ENCODE data around the gene DOK6.

The DOK6 gene

GRCh38 chr18:69528435-69528834, 127.7 kb downstream of the DOK6 start:
- H3K4me3 ChIP-seq (ENCODE audit: low read depth, low read length): no peak overlapping the region
- no peaks in the 10 kb centered on the region for H3K27me3 ChIP-seq (ENCODE audit: insufficient read depth, low read length)
- no peak overlapping the region for H2AFZ ChIP-seq (ENCODE audit: insufficient read depth, low read length, poor library complexity)
- H3K4me1 ChIP-seq (ENCODE audit: control insufficient read depth in 1 of 2, insufficient read depth in 2 of 2, low read length in 2 of 2): peaks cover 0 to 2% of the 10 kb centered on the region in 2 experiments
- WGBS (ENCODE audit: extremely low coverage, insufficient coverage, insufficient read length): no CpG with 5 or more reads among the region's 3 CpGs
- no peak overlapping the region for H3K4ac ChIP-seq (ENCODE audit: low read depth, low read length)
- no peak for DNase-seq
- H4K91ac ChIP-seq (ENCODE audit: low read depth, low read length): no peak overlapping the region
- H2BK5ac ChIP-seq (ENCODE audit: low read depth, low read length, poor library complexity): no peak overlapping the region
- no peaks in the 10 kb centered on the region for H3K79me1 ChIP-seq (ENCODE audit: low read length)
- no peak overlapping the region for H3K9ac ChIP-seq (ENCODE audit: low read length)
- H4K8ac ChIP-seq (ENCODE audit: low read depth, low read length): no peak overlapping the region
- no peak overlapping the region for H3K23ac ChIP-seq (ENCODE audit: low read length)
- H3K14ac ChIP-seq (ENCODE audit: low read length): no peak overlapping the region
- no peaks in the 10 kb centered on the region for H3K79me2 ChIP-seq (ENCODE audit: control insufficient read depth, insufficient read depth, low read length, poor library complexity)
- no peak overlapping the region for H3K4me2 ChIP-seq (ENCODE audit: low read length)
- H3K27ac ChIP-seq (ENCODE audit: low read depth, low read length): no peak overlapping the region
- no peak overlapping the region for H2AK5ac ChIP-seq (ENCODE audit: low read length)
- H3K18ac ChIP-seq (ENCODE audit: low read length): no peak overlapping the region
- H2BK12ac ChIP-seq (ENCODE audit: low read length): no peak overlapping the region
- no peak overlapping the region for H2BK120ac ChIP-seq (ENCODE audit: insufficient read depth, low read length, poor library complexity)
- H3K9me3 ChIP-seq (ENCODE audit: insufficient read depth, low read depth, low read length): no peaks in the 10 kb centered on the region
- no peaks in the 10 kb centered on the region for H3K36me3 ChIP-seq (ENCODE audit: control insufficient read depth in 1 of 2, insufficient read depth in 2 of 2, low read length in 2 of 2)
- H4K12ac ChIP-seq (ENCODE audit: low read depth, low read length): no peak overlapping the region

- Histone ChIP-seq H2AK5ac (ENCODE audit: low read length) (no peak overlapping the region), H3K4me1 (ENCODE audit: control insufficient read depth in 1 of 2, insufficient read depth in 2 of 2, low read length in 2 of 2) (peaks cover 0 to 2% of the 10 kb centered on the region in 2 experiments), H3K9me3 (ENCODE audit: insufficient read depth, low read depth, low read length) (no peaks in the 10 kb centered on the region), H2BK120ac (ENCODE audit: insufficient read depth, low read length, poor library complexity) (no peak overlapping the region), H4K12ac (ENCODE audit: low read depth, low read length) (no peak overlapping the region), H3K36me3 (ENCODE audit: control insufficient read depth in 1 of 2, insufficient read depth in 2 of 2, low read length in 2 of 2) (no peaks in the 10 kb centered on the region), H4K8ac (ENCODE audit: low read depth, low read length) (no peak overlapping the region), H2BK5ac (ENCODE audit: low read depth, low read length, poor library complexity) (no peak overlapping the region), H3K14ac (ENCODE audit: low read length) (no peak overlapping the region), H3K4ac (ENCODE audit: low read depth, low read length) (no peak overlapping the region), H4K91ac (ENCODE audit: low read depth, low read length) (no peak overlapping the region), H3K79me2 (ENCODE audit: control insufficient read depth, insufficient read depth, low read length, poor library complexity) (no peaks in the 10 kb centered on the region), H3K18ac (ENCODE audit: low read length) (no peak overlapping the region), H2BK12ac (ENCODE audit: low read length) (no peak overlapping the region), H3K4me3 (ENCODE audit: low read depth, low read length) (no peak overlapping the region), H3K9ac (ENCODE audit: low read length) (no peak overlapping the region), H3K79me1 (ENCODE audit: low read length) (no peaks in the 10 kb centered on the region), H2AFZ (ENCODE audit: insufficient read depth, low read length, poor library complexity) (no peak overlapping the region), H3K23ac (ENCODE audit: low read length) (no peak overlapping the region), H3K27ac (ENCODE audit: low read depth, low read length) (no peak overlapping the region), H3K4me2 (ENCODE audit: low read length) (no peak overlapping the region), H3K27me3 (ENCODE audit: insufficient read depth, low read length) (no peaks in the 10 kb centered on the region)
- DNase-seq: no peak
- no CpG with 5 or more reads among the region's 2 CpGs for WGBS (ENCODE audit: extremely low coverage, insufficient coverage, insufficient read length)
These were observed 128.5 kb downstream of the DOK6 start for GRCh38 chr18:69529151-69529550.

GRCh38 chr18:69531973-69532372, 131.3 kb downstream of the DOK6 start:
- H3K4me1 ChIP-seq (ENCODE audit: control insufficient read depth in 1 of 2, insufficient read depth in 2 of 2, low read length in 2 of 2): peaks cover 0 to 2% of the 10 kb centered on the region in 2 experiments
- no peak overlapping the region for H3K14ac ChIP-seq (ENCODE audit: low read length)
- no peaks in the 10 kb centered on the region for H3K79me2 ChIP-seq (ENCODE audit: control insufficient read depth, insufficient read depth, low read length, poor library complexity)
- H4K8ac ChIP-seq (ENCODE audit: low read depth, low read length): no peak overlapping the region
- H3K4me2 ChIP-seq (ENCODE audit: low read length): no peak overlapping the region
- WGBS (ENCODE audit: extremely low coverage, insufficient coverage, insufficient read length): no CpG with 5 or more reads among the region's 5 CpGs
- no peaks in the 10 kb centered on the region for H3K36me3 ChIP-seq (ENCODE audit: control insufficient read depth in 1 of 2, insufficient read depth in 2 of 2, low read length in 2 of 2)
- no peak overlapping the region for H2BK12ac ChIP-seq (ENCODE audit: low read length)
- H3K18ac ChIP-seq (ENCODE audit: low read length): no peak overlapping the region
- no peaks in the 10 kb centered on the region for H3K9me3 ChIP-seq (ENCODE audit: insufficient read depth, low read depth, low read length)
- H4K12ac ChIP-seq (ENCODE audit: low read depth, low read length): no peak overlapping the region
- no peak overlapping the region for H4K91ac ChIP-seq (ENCODE audit: low read depth, low read length)
- no peak overlapping the region for H2BK120ac ChIP-seq (ENCODE audit: insufficient read depth, low read length, poor library complexity)
- H2BK5ac ChIP-seq (ENCODE audit: low read depth, low read length, poor library complexity): no peak overlapping the region
- no peak overlapping the region for H2AK5ac ChIP-seq (ENCODE audit: low read length)
- no peaks in the 10 kb centered on the region for H3K27me3 ChIP-seq (ENCODE audit: insufficient read depth, low read length)
- no peak overlapping the region for H3K4me3 ChIP-seq (ENCODE audit: low read depth, low read length)
- H2AFZ ChIP-seq (ENCODE audit: insufficient read depth, low read length, poor library complexity): no peak overlapping the region
- DNase-seq: no peak
- no peaks in the 10 kb centered on the region for H3K79me1 ChIP-seq (ENCODE audit: low read length)
- no peak overlapping the region for H3K9ac ChIP-seq (ENCODE audit: low read length)
- H3K23ac ChIP-seq (ENCODE audit: low read length): no peak overlapping the region
- no peak overlapping the region for H3K4ac ChIP-seq (ENCODE audit: low read depth, low read length)
- no peak overlapping the region for H3K27ac ChIP-seq (ENCODE audit: low read depth, low read length)

- WGBS (ENCODE audit: extremely low coverage, insufficient coverage, insufficient read length): no CpG with 5 or more reads among the region's 3 CpGs
- no peaks in the 10 kb centered on the region for H3K4me1 ChIP-seq (ENCODE audit: control insufficient read depth in 1 of 2, insufficient read depth in 2 of 2, low read length in 2 of 2)
- H3K27me3 ChIP-seq (ENCODE audit: insufficient read depth, low read length): no peaks in the 10 kb centered on the region
These were observed 136.5 kb downstream of the DOK6 start for GRCh38 chr18:69537183-69537582.

More at GRCh38 chr18:69537183-69537582, 136.5 kb downstream of the DOK6 start:
- no peak overlapping the region for H3K18ac ChIP-seq (ENCODE audit: low read length)
- H3K79me2 ChIP-seq (ENCODE audit: control insufficient read depth, insufficient read depth, low read length, poor library complexity): no peaks in the 10 kb centered on the region
- no peak overlapping the region for H3K27ac ChIP-seq (ENCODE audit: low read depth, low read length)
- no peak overlapping the region for H2AK5ac ChIP-seq (ENCODE audit: low read length)
- H3K23ac ChIP-seq (ENCODE audit: low read length): no peak overlapping the region
- H3K4me3 ChIP-seq (ENCODE audit: low read depth, low read length): no peak overlapping the region
- H3K14ac ChIP-seq (ENCODE audit: low read length): no peak overlapping the region
- no peaks in the 10 kb centered on the region for H3K9me3 ChIP-seq (ENCODE audit: insufficient read depth, low read depth, low read length)
- H3K36me3 ChIP-seq (ENCODE audit: control insufficient read depth in 1 of 2, insufficient read depth in 2 of 2, low read length in 2 of 2): no peaks in the 10 kb centered on the region
- H2BK120ac ChIP-seq (ENCODE audit: insufficient read depth, low read length, poor library complexity): no peak overlapping the region
- H3K4me2 ChIP-seq (ENCODE audit: low read length): no peak overlapping the region
- H2BK12ac ChIP-seq (ENCODE audit: low read length): no peak overlapping the region
- H4K8ac ChIP-seq (ENCODE audit: low read depth, low read length): no peak overlapping the region
- no peak overlapping the region for H3K9ac ChIP-seq (ENCODE audit: low read length)
- no peak overlapping the region for H2AFZ ChIP-seq (ENCODE audit: insufficient read depth, low read length, poor library complexity)
- DNase-seq: no peak
- no peak overlapping the region for H4K12ac ChIP-seq (ENCODE audit: low read depth, low read length)
- no peaks in the 10 kb centered on the region for H3K79me1 ChIP-seq (ENCODE audit: low read length)
- H2BK5ac ChIP-seq (ENCODE audit: low read depth, low read length, poor library complexity): no peak overlapping the region
- no peak overlapping the region for H4K91ac ChIP-seq (ENCODE audit: low read depth, low read length)
- no peak overlapping the region for H3K4ac ChIP-seq (ENCODE audit: low read depth, low read length)
